MCF 10A (cell line): Measurements from ENCODE around the gene GALNT12. TPM values are rescaled to one million over a fixed set of nuclear protein-coding genes. Genes with fewer than 3 reads are reported as not detected.
A peak's percentile ranks its signal among the peaks of the same experiment; 100 is the strongest.

Experiments
- BruUV-seq: library from RNA; stranded (reverse); fragments of 400-500 nt; replicated peaks from 2 replicates; lab custom pipeline; 2021; lab: Mats Ljungman, UMichigan
- CTCF ChIA-PET: fragments of 300-600 bp; sonication (Branson Sonifier 250); formaldehyde crosslinking; extraction: SDS; loops from one replicate; lab custom pipeline; 2021; ENCODE audit warnings: antibody characterized with exemption, inconsistent platforms; lab: Yijun Ruan, JAX
- POLR2A ChIA-PET: fragments of 300-600, 350-650 bp; sonication (Branson Sonifier 250); formaldehyde crosslinking; extraction: SDS; loops from one replicate; lab custom pipeline; 2020; ENCODE audit warnings: antibody characterized with exemption, inconsistent platforms; lab: Yijun Ruan, JAX
- DNase-seq: peaks from one replicate; pipeline ENCODE4 v3.0.0-alpha.2; 2018; ENCODE audit not compliant: unreplicated experiment
- H3K27ac Mint-ChIP-seq: one replicate; pipeline ENCODE4 v1.8.0; 2022; ENCODE audit warnings: mild to moderate bottlenecking, low read depth, mixed read lengths; ENCODE audit not compliant: unreplicated experiment
- H3K27me3 Mint-ChIP-seq: one replicate; pipeline ENCODE4 v1.8.0; 2022; ENCODE audit warnings: mixed read lengths; ENCODE audit not compliant: insufficient read depth, unreplicated experiment
- H3K36me3 Mint-ChIP-seq: one replicate; pipeline ENCODE4 v1.8.0; 2022; ENCODE audit warnings: mild to moderate bottlenecking, moderate library complexity, mixed read lengths; ENCODE audit not compliant: insufficient read depth, unreplicated experiment
- H3K4me1 Mint-ChIP-seq: one replicate; pipeline ENCODE4 v1.8.0; 2022; ENCODE audit warnings: mixed read lengths; ENCODE audit not compliant: insufficient read depth, unreplicated experiment
- H3K4me3 Mint-ChIP-seq: one replicate; pipeline ENCODE4 v1.8.0; 2022; ENCODE audit warnings: mild to moderate bottlenecking, moderate library complexity, mixed read lengths; ENCODE audit not compliant: unreplicated experiment
- H3K9me3 Mint-ChIP-seq: one replicate; pipeline ENCODE4 v1.8.0; 2022; ENCODE audit warnings: mixed read lengths; ENCODE audit not compliant: unreplicated experiment
- CTCF ChIP-seq: fragments of 200-600 bp; IDR thresholded peaks from one replicate; pipeline ENCODE4 v1.8.0; 2022; ENCODE audit warnings: antibody characterized with exemption, mild to moderate bottlenecking; ENCODE audit not compliant: unreplicated experiment
- intact Hi-C: fragments of 100-400 bp; cut with micrococcal nuclease; formaldehyde crosslinking; loops from 2 replicates; pipeline ENCODE4 v1.14.1; 2022
- total RNA-seq: library from RNA; stranded (reverse); gene quantifications from 2 replicates; pipeline ENCODE4 v1.2.3, GENCODE V29; 2022

Gene GALNT12
- total RNA-seq, 1 experiment from 2014 or later: not detected

DNA sequence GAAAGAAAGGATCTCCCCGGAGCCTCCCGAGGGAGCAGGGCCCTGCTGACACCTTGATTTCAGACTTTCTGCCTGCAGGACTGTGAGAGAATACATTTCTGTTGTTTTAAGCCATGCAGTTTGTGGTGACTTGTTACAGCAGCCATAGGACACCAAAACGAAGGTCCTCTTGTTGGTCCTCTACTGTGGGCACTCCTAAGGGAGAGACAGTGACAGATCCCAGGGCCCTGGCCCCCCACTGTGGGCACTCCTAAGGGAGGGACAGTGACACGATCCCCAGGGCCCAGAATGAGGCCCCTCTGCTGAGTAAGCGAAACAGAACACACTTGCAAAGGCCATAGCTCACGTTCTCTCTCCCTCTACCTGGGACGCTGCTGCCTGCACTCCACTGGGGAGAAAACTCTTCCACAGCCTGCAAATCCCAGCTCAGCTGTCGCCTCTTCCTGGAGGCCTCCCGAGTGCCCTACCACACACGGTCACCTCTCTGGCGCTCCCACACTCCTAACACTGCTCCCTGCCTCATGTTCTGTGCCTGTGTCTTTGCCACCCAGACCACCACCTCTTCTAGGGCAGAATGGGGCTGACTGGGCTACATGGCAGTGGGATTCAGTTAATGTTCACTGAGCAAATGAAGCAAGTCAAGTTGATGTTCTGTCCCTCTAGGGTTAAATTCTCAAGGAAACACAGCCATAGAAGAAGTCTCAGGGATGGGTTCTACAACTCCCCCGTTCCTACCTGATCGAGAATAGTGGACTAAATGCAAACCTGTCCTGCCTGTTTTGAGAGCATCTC, 34.9 kb upstream of the GALNT12 start:
- H3K36me3 Mint-ChIP-seq: peaks cover 18% of the 10 kb centered on the region
- no peak overlapping the region for H3K4me3 Mint-ChIP-seq
- CTCF ChIA-PET: interaction anchor here (1.1 kb wide), 1 partner anchor 438 kb away, joined by 3 read pairs; no protein-coding TSS in a partner anchor
- BruUV-seq: no TSS peak
- H3K9me3 Mint-ChIP-seq: no peaks in the 10 kb centered on the region
- intact Hi-C loops: no loop called here
- TF ChIP-seq CTCF: no peak
- H3K27ac Mint-ChIP-seq: no peak overlapping the region
- H3K4me1 Mint-ChIP-seq: no peaks in the 10 kb centered on the region
- POLR2A ChIA-PET: no interaction called here
- no peak for DNase-seq
- no peaks in the 10 kb centered on the region for H3K27me3 Mint-ChIP-seq

DNA sequence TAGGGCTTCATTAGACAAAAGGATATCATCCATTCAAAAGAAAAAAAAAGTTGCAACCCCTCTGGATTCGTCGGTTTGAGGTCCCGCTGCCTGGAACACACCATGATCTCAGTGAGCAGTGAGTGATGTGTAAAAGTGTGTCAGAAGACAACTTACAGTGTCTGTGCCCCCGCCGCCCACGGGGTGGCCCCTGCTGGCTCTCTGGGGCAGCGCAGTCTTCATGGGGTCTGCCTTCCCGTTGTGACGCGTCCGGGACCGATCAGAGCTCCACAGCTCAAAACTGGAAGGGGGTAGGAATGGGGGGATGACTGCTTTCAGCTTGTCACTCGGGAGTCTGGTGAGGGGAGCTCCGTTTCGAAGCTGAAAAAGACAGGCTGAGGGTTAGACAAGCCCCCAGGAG, 33.7 kb upstream of the GALNT12 start:
- Mint-ChIP-seq H3K9me3 (no peaks in the 10 kb centered on the region), H3K27me3 (no peaks in the 10 kb centered on the region), H3K4me3 (no peak overlapping the region), H3K36me3 (peaks cover 18% of the 10 kb centered on the region), H3K27ac (no peak overlapping the region), H3K4me1 (no peaks in the 10 kb centered on the region)
- TF ChIP-seq CTCF: no peak
- BruUV-seq: no TSS peak
- DNase-seq: no peak
- intact Hi-C loops: no loop called here
- ChIA-PET CTCF (interaction anchor here (0.6 to 7.0 kb wide), 13 partner anchors 11 to 707 kb away, joined by 3 to 103 read pairs (median 4); no protein-coding TSS in a partner anchor), POLR2A (no interaction called here)

DNA sequence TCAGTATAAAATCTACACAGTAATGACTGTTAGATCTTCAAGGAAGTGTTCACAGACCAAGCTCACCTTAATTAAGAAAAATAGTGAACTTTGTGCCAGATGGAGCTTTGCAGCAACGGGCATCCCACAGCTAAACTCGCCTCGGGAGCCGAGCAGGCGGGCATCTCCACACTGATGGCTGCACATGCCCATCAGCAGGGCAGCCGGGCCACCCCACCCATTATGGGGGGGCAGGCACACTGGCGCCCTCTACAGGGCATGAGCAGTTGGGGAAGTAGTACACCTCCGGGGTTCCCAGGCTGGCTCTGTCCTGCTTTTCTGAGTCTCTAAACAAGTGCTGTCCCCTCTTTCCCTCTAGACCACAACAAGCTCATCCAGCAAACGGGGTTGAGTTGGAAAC, 32.7 kb upstream of the GALNT12 start:
- Mint-ChIP-seq H3K36me3 (peaks cover 18% of the 10 kb centered on the region), H3K27ac (no peak overlapping the region), H3K27me3 (no peaks in the 10 kb centered on the region), H3K4me3 (no peak overlapping the region), H3K9me3 (no peaks in the 10 kb centered on the region), H3K4me1 (no peaks in the 10 kb centered on the region)
- TF ChIP-seq CTCF: peak; percentile 61
- ChIA-PET CTCF (interaction anchor here (0.7 to 7.0 kb wide), 34 partner anchors 8 to 855 kb away, joined by 3 to 103 read pairs (median 4); no protein-coding TSS in a partner anchor), POLR2A (interaction anchor here (0.7 kb wide), 2 partner anchors 9 to 209 kb away, joined by 3 to 4 read pairs; no protein-coding TSS in a partner anchor)
- no TSS peak for BruUV-seq
- intact Hi-C loops: no loop called here
- DNase-seq: peak; percentile 28

GRCh38 chr9:98775831-98776441, 31.5 kb upstream of the GALNT12 start:
- H3K27me3 Mint-ChIP-seq: no peaks in the 10 kb centered on the region
- TF ChIP-seq CTCF: peak; percentile 69
- POLR2A ChIA-PET: interaction anchor here (1.6 kb wide), 1 partner anchor 16 kb away, joined by 3 read pairs; no protein-coding TSS in a partner anchor
- H3K27ac Mint-ChIP-seq: no peak overlapping the region
- no peak overlapping the region for H3K4me3 Mint-ChIP-seq
- intact Hi-C loops: loop anchor here (1.0 kb wide), 1 partner anchor 461 kb away; no protein-coding TSS in a partner anchor
- no peaks in the 10 kb centered on the region for H3K9me3 Mint-ChIP-seq
- CTCF ChIA-PET: interaction anchor here (0.5 to 7.0 kb wide), 36 partner anchors 8 to 1387 kb away, joined by 3 to 103 read pairs (median 4); no protein-coding TSS in a partner anchor
- H3K36me3 Mint-ChIP-seq: peaks cover 11% of the 10 kb centered on the region
- DNase-seq: peak; percentile 70
- no peaks in the 10 kb centered on the region for H3K4me1 Mint-ChIP-seq
- BruUV-seq: no TSS peak
